NCI-H2227 (cell line): ENCODE measurements around the gene UBP1.
"Not testable (repeated sequence)": the region's sequence is repeated elsewhere in the genome, so short reads cannot be mapped to it uniquely, and the experiment has no call there.

Experiments
- DNase-seq: peaks from one replicate; lab custom pipeline; 2025; ENCODE audit not compliant: unreplicated experiment; lab: John Stamatoyannopoulos, UW

The UBP1 gene

GRCh38 chr3:33437556-33438283, 2.5 kb downstream of the UBP1 start:
- DNase-seq: no peak

GRCh38 chr3:33433843-33434242, 6.4 kb downstream of the UBP1 start:
- no peak for DNase-seq

- no peak for DNase-seq
Measured at GRCh38 chr3:33430571-33430970, 9.6 kb downstream of the UBP1 start.

GRCh38 chr3:33430061-33430460, 10.1 kb downstream of the UBP1 start:
- DNase-seq: no peak

- DNase-seq: not testable (repeated sequence)
Measured at GRCh38 chr3:33429306-33429705, 10.9 kb downstream of the UBP1 start.

GRCh38 chr3:33428734-33429133, 11.5 kb downstream of the UBP1 start:
- DNase-seq: no peak

GRCh38 chr3:33426630-33427317, 13.4 kb downstream of the UBP1 start:
- DNase-seq: no peak

- DNase-seq: no peak
Measured at GRCh38 chr3:33426068-33426467, 14.1 kb downstream of the UBP1 start.

- no peak for DNase-seq
Measured at GRCh38 chr3:33425453-33425852, 14.8 kb downstream of the UBP1 start.

GRCh38 chr3:33424606-33425452, 15.4 kb downstream of the UBP1 start:
- no peak for DNase-seq

- DNase-seq: no peak
Measured at GRCh38 chr3:33420966-33421365, 19.2 kb downstream of the UBP1 start.

- DNase-seq: no peak
Measured at GRCh38 chr3:33419948-33420347, 20.3 kb downstream of the UBP1 start.

- DNase-seq: no peak
Measured at GRCh38 chr3:33417066-33417673, 23.0 kb downstream of the UBP1 start.

- not testable (repeated sequence) for DNase-seq
Measured at GRCh38 chr3:33410816-33411215, 29.4 kb downstream of the UBP1 start.

GRCh38 chr3:33403756-33404155, 36.4 kb downstream of the UBP1 start:
- DNase-seq: no peak

- no peak for DNase-seq
Measured at GRCh38 chr3:33402936-33403335, 37.3 kb downstream of the UBP1 start.

- DNase-seq: no peak
Measured at GRCh38 chr3:33401781-33402180, 38.4 kb downstream of the UBP1 start.

- DNase-seq: no peak
Measured at GRCh38 chr3:33398410-33398809, 41.8 kb downstream of the UBP1 start.

- DNase-seq: no peak
Measured at GRCh38 chr3:33395900-33396299, 44.3 kb downstream of the UBP1 start.

- no peak for DNase-seq
Measured at GRCh38 chr3:33394403-33395054, 45.7 kb downstream of the UBP1 start.

- DNase-seq: no peak
Measured at GRCh38 chr3:33392703-33393125, 47.5 kb downstream of the UBP1 start.
